Measurements from ENCODE around the gene CTBP2.

CTBP2 gene

GRCh38 chr10:125107965-125108580, 52.3 kb downstream of the CTBP2 start:
- Histone ChIP-seq H3K9ac (ENCODE audit: low read length) (no peak overlapping the region), H2AFZ (ENCODE audit: low read depth, low read length, severe bottlenecking) (no peak overlapping the region), H3K4me2 (ENCODE audit: low read depth, low read length, poor library complexity, severe bottlenecking) (no peak overlapping the region), H3K9me2 (replicated peaks; ENCODE audit: insufficient read depth, low read length) (no peaks in the 10 kb centered on the region), H3K27me3 (ENCODE audit: low read length) (no peaks in the 10 kb centered on the region), H3K9me3 (ENCODE audit: insufficient read depth, low read length) (no peaks in the 10 kb centered on the region), H3K4me3 (ENCODE audit: insufficient read depth, low read length, poor library complexity, severe bottlenecking) (no peak overlapping the region), H3K36me3 (ENCODE audit: low read length) (no peaks in the 10 kb centered on the region), H3K27ac (ENCODE audit: low read depth, low read length) (no peak overlapping the region), H3F3A (ENCODE audit: insufficient read depth) (no peaks in the 10 kb centered on the region), H4K20me1 (ENCODE audit: low read depth, low read length) (no peaks in the 10 kb centered on the region), H3K79me2 (ENCODE audit: insufficient read depth, low read length) (no peaks in the 10 kb centered on the region)
- no peak for TF ChIP-seq EZH2phosphoT487 (conservative IDR thresholded peaks at IDR 0.05; ENCODE audit: low read length)
- TF ChIP-seq CTCF (IDR thresholded peaks at IDR 0.05; ENCODE audit: insufficient read depth, low read length, poor library complexity, severe bottlenecking): no peak

GRCh38 chr10:125107166-125107949, 53.0 kb downstream of the CTBP2 start:
- H2AFZ ChIP-seq (ENCODE audit: low read depth, low read length, severe bottlenecking): no peak overlapping the region
- H3K4me3 ChIP-seq (ENCODE audit: insufficient read depth, low read length, poor library complexity, severe bottlenecking): no peak overlapping the region
- no peaks in the 10 kb centered on the region for H3F3A ChIP-seq (ENCODE audit: insufficient read depth)
- H3K9me2 ChIP-seq (replicated peaks; ENCODE audit: insufficient read depth, low read length): no peaks in the 10 kb centered on the region
- no peak for TF ChIP-seq CTCF (IDR thresholded peaks at IDR 0.05; ENCODE audit: insufficient read depth, low read length, poor library complexity, severe bottlenecking)
- no peak for TF ChIP-seq EZH2phosphoT487 (conservative IDR thresholded peaks at IDR 0.05; ENCODE audit: low read length)
- no peak overlapping the region for H3K9ac ChIP-seq (ENCODE audit: low read length)
- no peak overlapping the region for H3K27ac ChIP-seq (ENCODE audit: low read depth, low read length)
- no peaks in the 10 kb centered on the region for H3K36me3 ChIP-seq (ENCODE audit: low read length)
- H3K79me2 ChIP-seq (ENCODE audit: insufficient read depth, low read length): no peaks in the 10 kb centered on the region
- no peaks in the 10 kb centered on the region for H4K20me1 ChIP-seq (ENCODE audit: low read depth, low read length)
- no peaks in the 10 kb centered on the region for H3K27me3 ChIP-seq (ENCODE audit: low read length)
- H3K9me3 ChIP-seq (ENCODE audit: insufficient read depth, low read length): no peaks in the 10 kb centered on the region
- no peak overlapping the region for H3K4me2 ChIP-seq (ENCODE audit: low read depth, low read length, poor library complexity, severe bottlenecking)

DNA sequence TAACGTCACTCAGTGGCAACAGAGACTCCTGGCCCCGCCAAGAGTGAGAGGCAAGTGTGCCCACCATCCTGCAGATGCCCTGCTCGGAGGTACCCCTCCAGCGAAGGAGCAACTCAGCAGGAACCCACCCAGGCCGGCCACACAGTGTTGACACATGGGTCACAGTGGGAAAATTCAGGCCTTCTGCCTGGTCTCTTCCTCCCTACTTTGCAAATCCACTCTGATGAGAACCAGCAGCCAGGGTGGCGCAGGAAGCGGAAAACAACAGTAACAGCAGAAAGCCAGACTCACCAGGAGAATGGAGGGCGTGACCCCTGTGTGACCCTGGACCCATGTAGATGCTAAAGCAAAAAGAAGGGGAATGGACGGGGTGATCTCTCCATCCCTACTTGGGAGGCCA, 53.8 kb downstream of the CTBP2 start:
- Histone ChIP-seq H3K27ac (ENCODE audit: low read depth, low read length) (no peak overlapping the region), H3K36me3 (ENCODE audit: low read length) (no peaks in the 10 kb centered on the region), H3K27me3 (ENCODE audit: low read length) (no peaks in the 10 kb centered on the region), H3F3A (ENCODE audit: insufficient read depth) (no peaks in the 10 kb centered on the region), H3K4me3 (ENCODE audit: insufficient read depth, low read length, poor library complexity, severe bottlenecking) (no peak overlapping the region), H3K79me2 (ENCODE audit: insufficient read depth, low read length) (no peaks in the 10 kb centered on the region), H3K9me3 (ENCODE audit: insufficient read depth, low read length) (no peaks in the 10 kb centered on the region), H3K9ac (ENCODE audit: low read length) (no peak overlapping the region), H2AFZ (ENCODE audit: low read depth, low read length, severe bottlenecking) (no peak overlapping the region), H3K4me2 (ENCODE audit: low read depth, low read length, poor library complexity, severe bottlenecking) (no peak overlapping the region), H4K20me1 (ENCODE audit: low read depth, low read length) (no peaks in the 10 kb centered on the region), H3K9me2 (replicated peaks; ENCODE audit: insufficient read depth, low read length) (no peaks in the 10 kb centered on the region)
- TF ChIP-seq CTCF (IDR thresholded peaks at IDR 0.05; ENCODE audit: insufficient read depth, low read length, poor library complexity, severe bottlenecking): no peak
- no peak for TF ChIP-seq EZH2phosphoT487 (conservative IDR thresholded peaks at IDR 0.05; ENCODE audit: low read length)
